ACC112 (cell line): ENCODE results near the gene NME7.

Source experiments
- H2AFZ ChIP-seq: fragments of 200-600 bp; sonication (generic); one replicate; pipeline ENCODE4 v1.6.0; 2017; ENCODE audit warnings: antibody characterized with exemption, low read length; ENCODE audit not compliant: unreplicated experiment
- H3K27ac ChIP-seq: fragments of 200-600 bp; sonication (generic); 2 replicates; pipeline ENCODE4 v1.5.1; 2014; ENCODE audit warnings: low read depth, mild to moderate bottlenecking, antibody characterized with exemption, low read length, moderate library complexity
- H3K27me3 ChIP-seq: fragments of 200-600 bp; sonication (generic); 2 replicates; pipeline ENCODE4 v1.6.1; 2014; ENCODE audit warnings: mild to moderate bottlenecking, antibody characterized with exemption, low read length, moderate library complexity, mixed read lengths; ENCODE audit not compliant: insufficient read depth
- H3K36me3 ChIP-seq: fragments of 200-600 bp; sonication (generic); 2 replicates; pipeline ENCODE4 v1.6.1; 2016; ENCODE audit warnings: mild to moderate bottlenecking, antibody characterized with exemption, low read length, moderate library complexity, mixed read lengths; ENCODE audit not compliant: insufficient read depth
- H3K4me1 ChIP-seq: fragments of 200-600 bp; sonication (generic); one replicate; pipeline ENCODE4 v1.6.1; 2016; ENCODE audit warnings: low read length, mixed read lengths; ENCODE audit not compliant: insufficient read depth, unreplicated experiment, control insufficient read depth
- H3K4me3 ChIP-seq: fragments of 200-600 bp; sonication (generic); 2 replicates; pipeline ENCODE4 v1.5.1; 2014; ENCODE audit warnings: mild to moderate bottlenecking, low read depth, low read length
- H3K79me2 ChIP-seq: fragments of 200-600 bp; sonication (generic); one replicate; pipeline ENCODE4 v1.6.0; 2016; ENCODE audit warnings: low read length; ENCODE audit not compliant: control insufficient read depth, unreplicated experiment, insufficient read depth

The NME7 gene

DNA sequence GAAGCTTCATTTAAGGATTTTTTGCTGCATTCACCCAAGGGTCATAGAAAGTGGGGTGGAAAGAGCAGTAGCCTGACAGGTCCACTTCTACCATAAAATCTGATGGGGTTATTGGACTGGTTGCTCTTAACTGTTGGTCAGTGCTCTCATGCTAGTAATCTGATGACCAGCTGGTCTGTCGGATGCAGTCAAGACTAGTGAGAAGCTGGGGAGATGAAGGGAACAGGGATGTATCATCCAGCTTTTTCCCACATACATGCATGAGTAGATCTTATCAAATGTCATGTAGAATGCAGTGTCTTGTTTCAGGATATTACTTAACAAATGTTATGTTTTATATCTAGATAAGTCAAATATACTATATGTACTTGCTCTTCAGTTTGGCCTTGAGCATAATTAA, 250.0 kb downstream of the NME7 start:
- H3K27me3 ChIP-seq, result no peaks in the 10 kb centered on the region
- H3K79me2 ChIP-seq, result no peaks in the 10 kb centered on the region
- H3K36me3 ChIP-seq, result 0 out of 2 replicates have a peak, but pooled peaks cover 1% of the 10 kb centered on the region
- H3K4me3 ChIP-seq, result no peak overlapping the region
- peaks cover 13% of the 10 kb centered on the region for H3K4me1 ChIP-seq
- no peak overlapping the region for H2AFZ ChIP-seq
- no peak overlapping the region for H3K27ac ChIP-seq

DNA sequence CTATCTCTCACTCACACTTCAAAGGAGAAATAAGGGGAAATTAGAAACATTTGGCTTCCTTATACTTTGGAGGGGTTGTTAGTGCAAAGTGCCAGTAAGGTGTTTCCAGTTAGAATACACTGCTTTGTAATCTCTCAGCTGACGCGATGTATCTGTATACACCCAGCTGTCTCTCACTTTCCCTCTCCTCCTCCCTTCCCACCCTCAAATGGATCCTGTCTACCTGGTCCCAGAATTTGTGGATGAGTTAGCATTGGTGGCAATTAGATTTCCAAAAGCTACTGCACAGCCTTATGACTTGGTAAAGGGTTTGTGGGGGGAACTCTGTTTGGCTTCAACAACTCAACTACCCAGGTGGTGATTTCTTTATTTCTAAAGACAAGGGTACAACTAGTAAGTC, 250.6 kb downstream of the NME7 start:
- H3K27ac ChIP-seq, result no peak overlapping the region
- H3K4me1 ChIP-seq, result peaks cover 13% of the 10 kb centered on the region
- 0 out of 2 replicates have a peak, but pooled peaks cover 6% of the 10 kb centered on the region for H3K36me3 ChIP-seq
- H3K27me3 ChIP-seq, result no peaks in the 10 kb centered on the region
- no peak overlapping the region for H3K4me3 ChIP-seq
- no peak overlapping the region for H2AFZ ChIP-seq
- no peaks in the 10 kb centered on the region for H3K79me2 ChIP-seq

- H3K27me3 ChIP-seq, result no peaks in the 10 kb centered on the region
- H3K79me2 ChIP-seq, result no peaks in the 10 kb centered on the region
- H2AFZ ChIP-seq, result no peak overlapping the region
- H3K4me1 ChIP-seq, result peaks cover 17% of the 10 kb centered on the region
- no peak overlapping the region for H3K27ac ChIP-seq
- no peak overlapping the region for H3K4me3 ChIP-seq
- 0 out of 2 replicates have a peak, but pooled peaks cover 9% of the 10 kb centered on the region for H3K36me3 ChIP-seq
Observed at GRCh38 chr1:169115891-169116585, 251.6 kb downstream of the NME7 start.

DNA sequence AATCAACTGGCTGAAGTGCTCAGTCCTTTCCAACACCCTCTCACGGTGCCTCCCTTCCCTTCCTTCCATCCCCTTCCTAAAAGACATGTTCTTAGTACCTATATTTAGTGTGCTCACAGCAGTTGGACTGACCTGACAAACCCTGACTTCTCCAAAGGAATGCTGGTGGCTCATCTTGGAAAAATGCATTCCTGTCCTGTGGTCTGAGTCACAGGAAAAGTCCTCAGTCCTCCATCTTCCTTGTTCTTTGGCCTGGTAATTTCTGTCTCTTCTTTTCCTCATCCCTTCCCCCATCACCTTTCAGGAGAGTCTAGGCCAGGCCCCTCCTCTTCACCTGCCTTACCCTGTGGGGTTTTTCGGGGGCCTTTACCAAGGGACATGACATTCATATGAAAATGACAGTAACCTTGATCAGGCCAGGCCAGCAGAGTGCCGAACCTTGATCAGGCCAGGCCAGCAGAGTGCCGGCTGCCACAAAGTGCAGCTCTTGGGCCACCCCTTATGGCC, 253.9 kb downstream of the NME7 start:
- H3K36me3 ChIP-seq, result 0 out of 2 replicates have a peak, but pooled peaks cover 9% of the 10 kb centered on the region
- no peaks in the 10 kb centered on the region for H3K27me3 ChIP-seq
- peaks cover 7% of the 10 kb centered on the region for H3K79me2 ChIP-seq
- peak overlapping the region; percentile 79 for H3K27ac ChIP-seq
- peak overlapping the region; percentile 64 for H2AFZ ChIP-seq
- H3K4me3 ChIP-seq, result peak overlapping the region; percentile 53; the same call in 1 of the 2 replicates
- H3K4me1 ChIP-seq, result peaks cover 26% of the 10 kb centered on the region

- H3K79me2 ChIP-seq, result peaks cover 14% of the 10 kb centered on the region
- 0 out of 2 replicates have a peak, but pooled peaks cover 9% of the 10 kb centered on the region for H3K36me3 ChIP-seq
- H3K4me1 ChIP-seq, result peaks cover 35% of the 10 kb centered on the region
- no peak overlapping the region for H2AFZ ChIP-seq
- H3K27ac ChIP-seq, result no peak overlapping the region
- no peaks in the 10 kb centered on the region for H3K27me3 ChIP-seq
- H3K4me3 ChIP-seq, result no peak overlapping the region
Observed at GRCh38 chr1:169112241-169112640, 255.4 kb downstream of the NME7 start.

DNA sequence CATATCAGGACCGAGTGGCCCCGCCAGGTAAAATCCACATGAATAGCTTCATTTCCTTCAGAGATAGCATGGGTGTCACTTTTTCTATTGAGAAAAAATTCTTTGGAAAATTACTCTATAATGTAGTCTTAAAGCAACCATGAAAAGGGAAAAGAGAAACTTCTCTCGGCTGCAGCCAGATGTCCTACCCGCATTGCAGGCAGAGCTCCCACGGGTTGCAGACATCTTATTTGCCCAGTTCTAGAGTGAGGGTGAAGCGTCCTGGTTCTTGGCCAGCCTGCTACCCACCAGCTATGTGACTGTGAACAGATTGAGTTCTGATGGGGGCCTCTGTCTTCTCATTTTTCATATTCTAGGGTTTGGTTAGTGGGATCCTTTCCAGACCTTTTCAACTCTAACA, 256.1 kb downstream of the NME7 start:
- H3K79me2 ChIP-seq, result peaks cover 14% of the 10 kb centered on the region
- H3K36me3 ChIP-seq, result 0 out of 2 replicates have a peak, but pooled peaks cover 9% of the 10 kb centered on the region
- no peak overlapping the region for H2AFZ ChIP-seq
- H3K4me1 ChIP-seq, result peaks cover 35% of the 10 kb centered on the region
- H3K27me3 ChIP-seq, result no peaks in the 10 kb centered on the region
- H3K4me3 ChIP-seq, result no peak overlapping the region
- no peak overlapping the region for H3K27ac ChIP-seq

DNA sequence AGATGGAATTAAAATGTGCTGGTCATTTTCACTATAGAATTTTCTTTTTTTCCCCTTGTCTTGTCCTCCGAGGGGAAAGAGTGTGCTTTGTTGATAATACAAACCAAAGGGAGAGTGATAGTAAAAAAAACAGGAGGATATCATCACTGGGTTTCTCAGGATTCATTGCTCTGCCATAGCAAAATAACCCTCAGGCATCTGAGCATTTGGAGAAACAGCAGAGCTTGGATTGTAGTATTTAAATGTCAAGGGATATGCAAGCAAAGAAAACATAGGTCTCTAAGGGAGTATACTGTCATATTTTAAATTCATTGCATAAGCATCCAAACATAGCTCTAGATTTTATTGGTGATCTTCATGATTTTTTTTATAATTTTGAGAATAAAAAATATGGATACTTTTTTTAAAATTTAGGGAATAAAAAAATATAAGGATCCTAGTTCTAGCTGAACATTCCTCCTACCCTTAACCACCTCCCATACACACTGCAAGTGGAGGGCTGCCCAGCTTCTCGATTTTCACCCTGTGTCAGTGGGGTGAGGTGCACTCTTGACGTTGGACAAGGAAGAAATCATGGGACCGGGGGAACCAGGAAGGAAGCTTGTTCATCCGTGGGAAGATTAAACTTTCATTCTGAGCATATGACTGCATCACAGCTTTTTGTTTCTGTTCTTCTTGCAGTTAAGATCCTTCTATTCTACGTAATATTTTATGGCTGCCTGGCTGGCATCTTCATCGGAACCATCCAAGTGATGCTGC, 256.7 kb downstream of the NME7 start:
- Histone ChIP-seq H3K79me2 (peaks cover 14% of the 10 kb centered on the region), H3K27ac (no peak overlapping the region)

DNA sequence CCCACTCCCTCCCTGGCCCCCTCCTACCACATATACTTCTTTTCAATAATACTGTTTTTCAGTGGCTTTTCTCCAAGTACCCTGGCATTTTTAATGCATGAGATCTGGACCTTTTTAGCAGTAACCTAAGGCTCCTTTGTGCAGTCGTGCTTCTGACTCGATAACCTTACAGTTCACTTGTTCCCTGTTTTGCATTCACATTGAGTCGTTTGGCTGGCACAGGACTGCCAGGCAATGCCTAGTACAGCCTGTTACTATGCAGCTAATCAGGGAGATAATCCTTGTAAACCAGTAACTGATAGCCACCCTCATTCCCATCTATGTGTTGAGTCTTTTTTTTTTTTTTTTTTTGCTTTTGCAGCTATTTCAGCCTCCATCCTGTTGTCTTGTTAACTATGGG, 257.4 kb downstream of the NME7 start:
- peaks cover 35% of the 10 kb centered on the region for H3K4me1 ChIP-seq
- H3K36me3 ChIP-seq, result 0 out of 2 replicates have a peak, but pooled peaks cover 9% of the 10 kb centered on the region
- H3K27ac ChIP-seq, result no peak overlapping the region
- H2AFZ ChIP-seq, result no peak overlapping the region
- H3K79me2 ChIP-seq, result peaks cover 14% of the 10 kb centered on the region
- peaks cover 6% of the 10 kb centered on the region; the same call in 1 of the 2 replicates for H3K27me3 ChIP-seq
- H3K4me3 ChIP-seq, result no peak overlapping the region

More for the DNA sequence above, 256.7 kb downstream of the NME7 start:
- H3K36me3 ChIP-seq, result 0 out of 2 replicates have a peak, but pooled peaks cover 9% of the 10 kb centered on the region
- peaks cover 35% of the 10 kb centered on the region for H3K4me1 ChIP-seq
- no peak overlapping the region for H3K4me3 ChIP-seq
- no peak overlapping the region for H2AFZ ChIP-seq
- no peaks in the 10 kb centered on the region for H3K27me3 ChIP-seq

- H3K4me1 ChIP-seq, result peaks cover 35% of the 10 kb centered on the region
- peaks cover 14% of the 10 kb centered on the region for H3K79me2 ChIP-seq
- no peak overlapping the region for H3K27ac ChIP-seq
- 0 out of 2 replicates have a peak, but pooled peaks cover 9% of the 10 kb centered on the region for H3K36me3 ChIP-seq
- H3K4me3 ChIP-seq, result no peak overlapping the region
- H3K27me3 ChIP-seq, result peaks cover 12% of the 10 kb centered on the region
- no peak overlapping the region for H2AFZ ChIP-seq
Observed at GRCh38 chr1:169109561-169110134, 257.9 kb downstream of the NME7 start.

GRCh38 chr1:169108863-169109560, 258.6 kb downstream of the NME7 start:
- Histone ChIP-seq H2AFZ (no peak overlapping the region), H3K4me1 (peaks cover 32% of the 10 kb centered on the region), H3K36me3 (0 out of 2 replicates have a peak, but pooled peaks cover 9% of the 10 kb centered on the region), H3K79me2 (peaks cover 14% of the 10 kb centered on the region), H3K4me3 (no peak overlapping the region), H3K27ac (no peak overlapping the region), H3K27me3 (peaks cover 18% of the 10 kb centered on the region)
